Measurements from ENCODE around the gene ACSBG1. TPM values are rescaled to one million over a fixed set of nuclear protein-coding genes. Genes with fewer than 3 reads are reported as not detected.

The ACSBG1 gene
- total RNA-seq, 2 experiments from 2014 or later = 0.30 to 0.41 TPM

- Histone ChIP-seq H3K79me2 (ENCODE audit: insufficient read depth, low read depth, low read length) (no peaks in the 10 kb centered on the region), H3K27ac (ENCODE audit: low read depth, low read length, poor library complexity, severe bottlenecking) (no peak overlapping the region), H3K9me3 (ENCODE audit: low read length) (no peaks in the 10 kb centered on the region), H2AFZ (ENCODE audit: low read length) (no peak overlapping the region), H4K20me1 (ENCODE audit: insufficient read depth, low read length) (no peaks in the 10 kb centered on the region), H3K4me2 (ENCODE audit: low read length) (no peak overlapping the region), H3K36me3 (ENCODE audit: insufficient read depth, low read length) (no peaks in the 10 kb centered on the region), H3K4me3 (ENCODE audit: low read depth, low read length, poor library complexity, severe bottlenecking) (no peak overlapping the region), H3K4me1 (ENCODE audit: insufficient read depth, low read length, poor library complexity, severe bottlenecking) (no peaks in the 10 kb centered on the region), H3K9me2 (ENCODE audit: insufficient read depth, low read length) (no peaks in the 10 kb centered on the region)
- BruUV-seq (replicated peaks) = no TSS peak
- intact Hi-C loops (cut with micrococcal nuclease; ENCODE audit: unreplicated experiment) = no loop called here
- ChIA-PET CTCF (ENCODE audit: unreplicated experiment) (no interaction called here), POLR2A (no interaction called here)
- DNase-seq (ENCODE audit: low spot score) = no peak
- TF ChIP-seq EZH2phosphoT487 (IDR thresholded peaks at IDR 0.05; ENCODE audit: borderline replicate concordance, low read depth, low read length) = no peak
- TF ChIP-seq, protein P1, sequence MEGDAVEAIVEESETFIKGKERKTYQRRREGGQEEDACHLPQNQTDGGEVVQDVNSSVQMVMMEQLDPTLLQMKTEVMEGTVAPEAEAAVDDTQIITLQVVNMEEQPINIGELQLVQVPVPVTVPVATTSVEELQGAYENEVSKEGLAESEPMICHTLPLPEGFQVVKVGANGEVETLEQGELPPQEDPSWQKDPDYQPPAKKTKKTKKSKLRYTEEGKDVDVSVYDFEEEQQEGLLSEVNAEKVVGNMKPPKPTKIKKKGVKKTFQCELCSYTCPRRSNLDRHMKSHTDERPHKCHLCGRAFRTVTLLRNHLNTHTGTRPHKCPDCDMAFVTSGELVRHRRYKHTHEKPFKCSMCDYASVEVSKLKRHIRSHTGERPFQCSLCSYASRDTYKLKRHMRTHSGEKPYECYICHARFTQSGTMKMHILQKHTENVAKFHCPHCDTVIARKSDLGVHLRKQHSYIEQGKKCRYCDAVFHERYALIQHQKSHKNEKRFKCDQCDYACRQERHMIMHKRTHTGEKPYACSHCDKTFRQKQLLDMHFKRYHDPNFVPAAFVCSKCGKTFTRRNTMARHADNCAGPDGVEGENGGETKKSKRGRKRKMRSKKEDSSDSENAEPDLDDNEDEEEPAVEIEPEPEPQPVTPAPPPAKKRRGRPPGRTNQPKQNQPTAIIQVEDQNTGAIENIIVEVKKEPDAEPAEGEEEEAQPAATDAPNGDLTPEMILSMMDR (conservative IDR thresholded peaks at IDR 0.05; ENCODE audit: low read length) = no peak
Measured at GRCh38 chr15:78201281-78202190, 32.8 kb downstream of the ACSBG1 start.

- no peak overlapping the region for H3K4me2 ChIP-seq (ENCODE audit: low read length)
- ChIA-PET POLR2A (interaction anchor here (0.6 kb wide), 1 partner anchor 67 kb away, joined by 3 read pairs; no protein-coding TSS in a partner anchor), CTCF (ENCODE audit: unreplicated experiment) (no interaction called here)
- BruUV-seq (replicated peaks) = no TSS peak
- no peaks in the 10 kb centered on the region for H3K4me1 ChIP-seq (ENCODE audit: insufficient read depth, low read length, poor library complexity, severe bottlenecking)
- H4K20me1 ChIP-seq (ENCODE audit: insufficient read depth, low read length) = no peaks in the 10 kb centered on the region
- no peaks in the 10 kb centered on the region for H3K9me2 ChIP-seq (ENCODE audit: insufficient read depth, low read length)
- H3K4me3 ChIP-seq (ENCODE audit: low read depth, low read length, poor library complexity, severe bottlenecking) = no peak overlapping the region
- H3K36me3 ChIP-seq (ENCODE audit: insufficient read depth, low read length) = no peaks in the 10 kb centered on the region
- H3K27ac ChIP-seq (ENCODE audit: low read depth, low read length, poor library complexity, severe bottlenecking) = no peak overlapping the region
- no peak overlapping the region for H2AFZ ChIP-seq (ENCODE audit: low read length)
- TF ChIP-seq, protein P1 (conservative IDR thresholded peaks at IDR 0.05; ENCODE audit: low read length) = no peak
- no peak for TF ChIP-seq EZH2phosphoT487 (IDR thresholded peaks at IDR 0.05; ENCODE audit: borderline replicate concordance, low read depth, low read length)
- no peaks in the 10 kb centered on the region for H3K79me2 ChIP-seq (ENCODE audit: insufficient read depth, low read depth, low read length)
- DNase-seq (ENCODE audit: low spot score) = no peak
- intact Hi-C loops (cut with micrococcal nuclease; ENCODE audit: unreplicated experiment) = no loop called here
- H3K9me3 ChIP-seq (ENCODE audit: low read length) = no peaks in the 10 kb centered on the region
Measured at GRCh38 chr15:78200276-78200930, 34.0 kb downstream of the ACSBG1 start.

Measured in OCI-LY7 (cell line).